ENCODE measurements around the gene PTP4A2. TPM values are rescaled to one million over a fixed set of nuclear protein-coding genes. Genes with fewer than 3 reads are reported as not detected.

PTP4A2 gene
- total and polyA plus RNA-seq, 10 of the 15 experiments (the other 5 are each of a cell fraction or from before 2014, with no cell fraction given), result 180 to 909 (median 375) TPM

GRCh38 chr1:31978843-31979400 is 40.8 kb upstream of the PTP4A2 start:
- 66% methylated on average over 4 of the region's 4 CpGs for WGBS (ENCODE audit: insufficient coverage, insufficient replicate concordance, low lambda C conversion rate, missing lambda C conversion rate)
- H3K4me2 ChIP-seq (ENCODE audit: control insufficient read depth, insufficient read depth), result no peak overlapping the region
- CTCF ChIA-PET, result interaction anchor here (1.0 to 8.5 kb wide), 8 partner anchors 11 to 94 kb away, joined by 4 to 76 read pairs (median 8); partner anchors contain the start of gene TMEM39B

More at GRCh38 chr1:31978843-31979400, 40.8 kb upstream of the PTP4A2 start:
- no peak overlapping the region for H3K27ac ChIP-seq (ENCODE audit: control insufficient read depth, insufficient read depth)
- intact Hi-C loops (cut with micrococcal nuclease; ENCODE audit: unreplicated experiment) (loop anchor here (5.0 kb wide), 1 partner anchor 83 kb away; no protein-coding TSS in a partner anchor), in situ Hi-C loops (cut with MboI) (no loop called here)
- no peaks in the 10 kb centered on the region for H3K36me3 ChIP-seq (ENCODE audit: control insufficient read depth in 2 of 2, insufficient read depth in 2 of 2, low read length in 1 of 2)
- H3K9me3 ChIP-seq (replicated peaks; ENCODE audit: control insufficient read depth, insufficient read depth, low read length), result no peaks in the 10 kb centered on the region
- no peaks in the 10 kb centered on the region for H4K20me1 ChIP-seq (ENCODE audit: control insufficient read depth, insufficient read depth)
- FAIRE-seq, result no peak
- no peaks in the 10 kb centered on the region for H3K79me2 ChIP-seq (ENCODE audit: control insufficient read depth, insufficient read depth, low read length)
- BruUV-seq (replicated peaks), result no TSS peak
- H3K4me1 ChIP-seq (ENCODE audit: control insufficient read depth, insufficient read depth, low read length), result peaks cover 17% of the 10 kb centered on the region
- no peak for ATAC-seq
- no peak overlapping the region for H3K9ac ChIP-seq (ENCODE audit: control insufficient read depth, insufficient read depth, low read length)
- H2AFZ ChIP-seq (ENCODE audit: control insufficient read depth, low read depth, low read length), result no peak overlapping the region
- H3K4me3 ChIP-seq, result no peak overlapping the region
- TF ChIP-seq TAF1 (IDR thresholded peaks at IDR 0.05; ENCODE audit: borderline replicate concordance, low read depth, low read length) (no peak), PML (IDR thresholded peaks at IDR 0.05; ENCODE audit: low read length) (no peak), YBX1 (IDR thresholded peaks at IDR 0.05) (no peak), JUNB (IDR thresholded peaks at IDR 0.05) (no peak), HDAC2 (IDR thresholded peaks at IDR 0.05) (no peak), DPF2 (IDR thresholded peaks at IDR 0.05) (no peak), POU2F2 (IDR thresholded peaks at IDR 0.05; ENCODE audit: borderline replicate concordance, low read depth, low read length) (no peak), WRNIP1 (IDR thresholded peaks at IDR 0.05; ENCODE audit: borderline replicate concordance, low read depth, low read length) (no peak)
- TF ChIP-seq, protein P1, sequence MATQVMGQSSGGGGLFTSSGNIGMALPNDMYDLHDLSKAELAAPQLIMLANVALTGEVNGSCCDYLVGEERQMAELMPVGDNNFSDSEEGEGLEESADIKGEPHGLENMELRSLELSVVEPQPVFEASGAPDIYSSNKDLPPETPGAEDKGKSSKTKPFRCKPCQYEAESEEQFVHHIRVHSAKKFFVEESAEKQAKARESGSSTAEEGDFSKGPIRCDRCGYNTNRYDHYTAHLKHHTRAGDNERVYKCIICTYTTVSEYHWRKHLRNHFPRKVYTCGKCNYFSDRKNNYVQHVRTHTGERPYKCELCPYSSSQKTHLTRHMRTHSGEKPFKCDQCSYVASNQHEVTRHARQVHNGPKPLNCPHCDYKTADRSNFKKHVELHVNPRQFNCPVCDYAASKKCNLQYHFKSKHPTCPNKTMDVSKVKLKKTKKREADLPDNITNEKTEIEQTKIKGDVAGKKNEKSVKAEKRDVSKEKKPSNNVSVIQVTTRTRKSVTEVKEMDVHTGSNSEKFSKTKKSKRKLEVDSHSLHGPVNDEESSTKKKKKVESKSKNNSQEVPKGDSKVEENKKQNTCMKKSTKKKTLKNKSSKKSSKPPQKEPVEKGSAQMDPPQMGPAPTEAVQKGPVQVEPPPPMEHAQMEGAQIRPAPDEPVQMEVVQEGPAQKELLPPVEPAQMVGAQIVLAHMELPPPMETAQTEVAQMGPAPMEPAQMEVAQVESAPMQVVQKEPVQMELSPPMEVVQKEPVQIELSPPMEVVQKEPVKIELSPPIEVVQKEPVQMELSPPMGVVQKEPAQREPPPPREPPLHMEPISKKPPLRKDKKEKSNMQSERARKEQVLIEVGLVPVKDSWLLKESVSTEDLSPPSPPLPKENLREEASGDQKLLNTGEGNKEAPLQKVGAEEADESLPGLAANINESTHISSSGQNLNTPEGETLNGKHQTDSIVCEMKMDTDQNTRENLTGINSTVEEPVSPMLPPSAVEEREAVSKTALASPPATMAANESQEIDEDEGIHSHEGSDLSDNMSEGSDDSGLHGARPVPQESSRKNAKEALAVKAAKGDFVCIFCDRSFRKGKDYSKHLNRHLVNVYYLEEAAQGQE (IDR thresholded peaks at IDR 0.05; ENCODE audit: low read depth, low read length), result no peak
- TF ChIP-seq, protein P2, sequence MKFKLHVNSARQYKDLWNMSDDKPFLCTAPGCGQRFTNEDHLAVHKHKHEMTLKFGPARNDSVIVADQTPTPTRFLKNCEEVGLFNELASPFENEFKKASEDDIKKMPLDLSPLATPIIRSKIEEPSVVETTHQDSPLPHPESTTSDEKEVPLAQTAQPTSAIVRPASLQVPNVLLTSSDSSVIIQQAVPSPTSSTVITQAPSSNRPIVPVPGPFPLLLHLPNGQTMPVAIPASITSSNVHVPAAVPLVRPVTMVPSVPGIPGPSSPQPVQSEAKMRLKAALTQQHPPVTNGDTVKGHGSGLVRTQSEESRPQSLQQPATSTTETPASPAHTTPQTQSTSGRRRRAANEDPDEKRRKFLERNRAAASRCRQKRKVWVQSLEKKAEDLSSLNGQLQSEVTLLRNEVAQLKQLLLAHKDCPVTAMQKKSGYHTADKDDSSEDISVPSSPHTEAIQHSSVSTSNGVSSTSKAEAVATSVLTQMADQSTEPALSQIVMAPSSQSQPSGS (IDR thresholded peaks at IDR 0.05; ENCODE audit: low read length), result no peak
- TF ChIP-seq, protein P3, sequence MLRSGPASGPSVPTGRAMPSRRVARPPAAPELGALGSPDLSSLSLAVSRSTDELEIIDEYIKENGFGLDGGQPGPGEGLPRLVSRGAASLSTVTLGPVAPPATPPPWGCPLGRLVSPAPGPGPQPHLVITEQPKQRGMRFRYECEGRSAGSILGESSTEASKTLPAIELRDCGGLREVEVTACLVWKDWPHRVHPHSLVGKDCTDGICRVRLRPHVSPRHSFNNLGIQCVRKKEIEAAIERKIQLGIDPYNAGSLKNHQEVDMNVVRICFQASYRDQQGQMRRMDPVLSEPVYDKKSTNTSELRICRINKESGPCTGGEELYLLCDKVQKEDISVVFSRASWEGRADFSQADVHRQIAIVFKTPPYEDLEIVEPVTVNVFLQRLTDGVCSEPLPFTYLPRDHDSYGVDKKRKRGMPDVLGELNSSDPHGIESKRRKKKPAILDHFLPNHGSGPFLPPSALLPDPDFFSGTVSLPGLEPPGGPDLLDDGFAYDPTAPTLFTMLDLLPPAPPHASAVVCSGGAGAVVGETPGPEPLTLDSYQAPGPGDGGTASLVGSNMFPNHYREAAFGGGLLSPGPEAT (IDR thresholded peaks at IDR 0.05; ENCODE audit: low read depth), result no peak
- no peak for DNase-seq (ENCODE audit: low read depth, low spot score)
- SMC1A ChIA-PET (ENCODE audit: uncharacterized antibody, unreplicated experiment), result interaction anchor here (1.0 to 7.5 kb wide), 4 partner anchors 14 to 84 kb away, joined by 3 to 45 read pairs (median 14); no protein-coding TSS in a partner anchor
- RAD21 ChIA-PET (ENCODE audit: unreplicated experiment), result interaction anchor here (0.6 to 2.0 kb wide), 7 partner anchors 15 to 84 kb away, joined by 3 to 7 read pairs (median 3); no protein-coding TSS in a partner anchor
- H3K27me3 ChIP-seq (replicated peaks in 1 of 2; ENCODE audit: control insufficient read depth in 2 of 2, insufficient read depth in 2 of 2, low read length in 1 of 2), result no peaks in the 10 kb centered on the region
- POLR2A ChIA-PET, result no interaction called here

Measured in GM12878 (cell line).